ENCODE results near the gene SRSF8. TPM values are rescaled to one million over a fixed set of nuclear protein-coding genes. Genes with fewer than 3 reads are reported as not detected.

Gene SRSF8
- total RNA-seq, 1 experiment from 2014 or later = 25.1 TPM

DNA sequence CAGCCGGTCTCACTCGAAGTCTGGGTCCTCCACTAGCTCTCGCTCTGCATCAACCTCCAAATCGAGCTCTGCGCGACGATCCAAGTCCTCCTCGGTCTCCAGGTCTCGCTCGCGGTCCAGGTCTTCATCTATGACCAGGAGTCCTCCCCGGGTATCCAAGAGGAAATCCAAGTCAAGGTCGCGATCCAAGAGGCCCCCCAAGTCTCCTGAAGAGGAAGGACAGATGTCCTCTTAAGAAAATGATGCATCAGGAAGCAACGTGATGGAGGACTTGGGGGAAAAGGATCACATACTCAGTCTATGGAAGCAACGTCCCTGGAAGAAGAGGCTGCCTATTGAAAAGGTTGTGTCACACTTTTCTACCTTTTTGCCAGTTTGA is 1.1 kb downstream of the SRSF8 start:
- H2BK5ac ChIP-seq (ENCODE audit: insufficient read length, low read length) = no peak overlapping the region
- no peak overlapping the region for H3K23ac ChIP-seq (ENCODE audit: insufficient read length, low read depth, low read length)
- H3K9me3 Mint-ChIP-seq = peaks cover 0 to 3% of the 10 kb centered on the region in 2 experiments; a peak in 1 of 5 replicates
- peaks cover 0 to 6% (median 2%) of the 10 kb centered on the region in 3 experiments; a peak in 2 of 7 replicates for H3K36me3 Mint-ChIP-seq (ENCODE audit: insufficient read depth in 1 of 3, low read depth in 3 of 3)
- no peak overlapping the region for H4K5ac ChIP-seq (ENCODE audit: insufficient read length, low read depth, low read length)
- peaks cover 6% of the 10 kb centered on the region for H3K27me3 Mint-ChIP-seq (ENCODE audit: low read depth)
- no peak overlapping the region for H2AFZ ChIP-seq (ENCODE audit: low read length)
- no peaks in the 10 kb centered on the region for H3K27me3 ChIP-seq (ENCODE audit: insufficient read depth, low read length)
- peak overlapping the region; percentile 73 for H3K4me2 ChIP-seq (ENCODE audit: insufficient read depth, insufficient read length, low read length)
- DNase-seq = no peak
- H2BK120ac ChIP-seq (ENCODE audit: low read depth, low read length, poor library complexity, severe bottlenecking) = no peak overlapping the region
- no peak overlapping the region for H3K27ac ChIP-seq (ENCODE audit: insufficient read length, low read depth, low read length)
- H3K79me2 ChIP-seq (ENCODE audit: insufficient read depth, low read length) = no peaks in the 10 kb centered on the region
- H3K56ac ChIP-seq (ENCODE audit: insufficient read length, low read depth, low read length) = no peak overlapping the region
- H3K4ac ChIP-seq (ENCODE audit: low read depth, low read length) = no peak overlapping the region
- H3K9me3 ChIP-seq (ENCODE audit: control insufficient read depth, low read depth, low read length) = no peaks in the 10 kb centered on the region
- WGBS (ENCODE audit: extremely low coverage, insufficient read length, low lambda C conversion rate) = no CpG with 5 or more reads among the region's 16 CpGs
- peak overlapping the region; percentile 74 to 87 (median 85); a peak in 6 of 7 replicates for H3K27ac Mint-ChIP-seq
- H3K18ac ChIP-seq (ENCODE audit: insufficient read length, low read depth, low read length) = peak overlapping the region; percentile 0
- H2BK12ac ChIP-seq (ENCODE audit: insufficient read length, low read depth, low read length) = no peak overlapping the region
- H3K23me2 ChIP-seq (ENCODE audit: insufficient read length, low read depth, low read length, poor library complexity, severe bottlenecking) = peaks cover 8% of the 10 kb centered on the region
- no peak overlapping the region for H3T11ph ChIP-seq (ENCODE audit: low read length)
- H3K14ac ChIP-seq (ENCODE audit: insufficient read depth, low read length) = peak overlapping the region; percentile 15; the same call in 1 of the 2 replicates
- TF ChIP-seq, protein P1, sequence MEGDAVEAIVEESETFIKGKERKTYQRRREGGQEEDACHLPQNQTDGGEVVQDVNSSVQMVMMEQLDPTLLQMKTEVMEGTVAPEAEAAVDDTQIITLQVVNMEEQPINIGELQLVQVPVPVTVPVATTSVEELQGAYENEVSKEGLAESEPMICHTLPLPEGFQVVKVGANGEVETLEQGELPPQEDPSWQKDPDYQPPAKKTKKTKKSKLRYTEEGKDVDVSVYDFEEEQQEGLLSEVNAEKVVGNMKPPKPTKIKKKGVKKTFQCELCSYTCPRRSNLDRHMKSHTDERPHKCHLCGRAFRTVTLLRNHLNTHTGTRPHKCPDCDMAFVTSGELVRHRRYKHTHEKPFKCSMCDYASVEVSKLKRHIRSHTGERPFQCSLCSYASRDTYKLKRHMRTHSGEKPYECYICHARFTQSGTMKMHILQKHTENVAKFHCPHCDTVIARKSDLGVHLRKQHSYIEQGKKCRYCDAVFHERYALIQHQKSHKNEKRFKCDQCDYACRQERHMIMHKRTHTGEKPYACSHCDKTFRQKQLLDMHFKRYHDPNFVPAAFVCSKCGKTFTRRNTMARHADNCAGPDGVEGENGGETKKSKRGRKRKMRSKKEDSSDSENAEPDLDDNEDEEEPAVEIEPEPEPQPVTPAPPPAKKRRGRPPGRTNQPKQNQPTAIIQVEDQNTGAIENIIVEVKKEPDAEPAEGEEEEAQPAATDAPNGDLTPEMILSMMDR (conservative IDR thresholded peaks at IDR 0.05) = no peak
- H4K91ac ChIP-seq (ENCODE audit: insufficient read length, low read depth, low read length) = no peak overlapping the region
- no peak overlapping the region for H2BK20ac ChIP-seq (ENCODE audit: low read depth, low read length, poor library complexity, severe bottlenecking)
- peaks cover 18% of the 10 kb centered on the region in 2 experiments for H3K4me1 Mint-ChIP-seq
- no peaks in the 10 kb centered on the region for H4K20me1 ChIP-seq (ENCODE audit: control insufficient read depth, insufficient read depth, insufficient read length)
- H3K4me1 ChIP-seq (ENCODE audit: insufficient read depth, low read length) = no peaks in the 10 kb centered on the region
- H3K4me3 Mint-ChIP-seq = peak overlapping the region; percentile 91 to 96
- no peak overlapping the region for H2BK15ac ChIP-seq (ENCODE audit: low read depth, low read length)
- no peaks in the 10 kb centered on the region for H3K79me1 ChIP-seq (ENCODE audit: insufficient read depth, low read depth, low read length, poor library complexity, severe bottlenecking)
- H3K9ac ChIP-seq (ENCODE audit: extremely low read depth, insufficient read length, low read length) = peak overlapping the region; percentile 11
- H4K8ac ChIP-seq (replicated peaks; ENCODE audit: insufficient read length, low read depth, low read length) = no peak overlapping the region
- H2AK5ac ChIP-seq (ENCODE audit: insufficient read length, low read length) = no peak overlapping the region
